SK-N-MC (cell line): ENCODE results near the gene SLC35F5.

ENCODE experiments used
- DNase-seq: peaks from one replicate; pipeline ENCODE4 v3.0.0-alpha.2; 2011; ENCODE audit warnings: low read depth, low spot score
- H3K27ac ChIP-seq: fragments of 200-600 bp; sonication (generic); 2 replicates; pipeline ENCODE4 v1.5.1; 2016; ENCODE audit warnings: mixed run types
- H3K36me3 ChIP-seq: fragments of 200-600 bp; sonication (generic); 2 replicates; pipeline ENCODE4 v1.6.1; 2017; ENCODE audit warnings: antibody characterized with exemption, low read length, mixed read lengths; ENCODE audit not compliant: insufficient read depth
- H3K4me3 ChIP-seq: fragments of 200-600 bp; sonication (generic); 2 replicates; pipeline ENCODE4 v1.5.1; 2016
- H3K9ac ChIP-seq: fragments of 200-600 bp; sonication (generic); 2 replicates; pipeline ENCODE4 v1.8.0; 2017; ENCODE audit warnings: mixed run types, mixed read lengths; ENCODE audit not compliant: insufficient read length
- H3K9me3 ChIP-seq: fragments of 200-600 bp; sonication (generic); 2 replicates; pipeline ENCODE4 v1.6.1; 2017; ENCODE audit warnings: low read depth, mild to moderate bottlenecking, antibody characterized with exemption, low read length, moderate library complexity, mixed read lengths
- EZH2 ChIP-seq: fragments of 200-600 bp; sonication (generic); IDR thresholded peaks from one replicate; pipeline ENCODE4 v1.6.1; 2017; ENCODE audit warnings: antibody characterized with exemption
- FOXP2 ChIP-seq: optimal IDR thresholded peaks from 2 replicates; pipeline ENCODE3; 2011; ENCODE audit warnings: mild to moderate bottlenecking, moderate library complexity; ENCODE audit not compliant: insufficient read depth; ENCODE audit errors: extremely low read length, control extremely low read depth
- POLR2AphosphoS5 ChIP-seq: IDR thresholded peaks from 2 replicates; pipeline ENCODE4 v1.6.1; 2012; ENCODE audit warnings: mild to moderate bottlenecking, low read depth, low read length, borderline replicate concordance

SLC35F5 gene

GRCh38 chr2:113756355-113757137 is at the start of gene SLC35F5:
SLC35F5 (minus strand) TSS chr2:113756642; CDS start chr2:113756409, 233 bp downstream.
- TF ChIP-seq EZH2, result no peak
- no peak for TF ChIP-seq FOXP2
- TF ChIP-seq POLR2AphosphoS5, result peak; percentile 97
- no peak for DNase-seq
- Histone ChIP-seq H3K9ac (peak within 1 kb of the TSS; percentile 86), H3K36me3 (peaks cover 3% of the 10 kb centered on the region; the same call in 1 of the 2 replicates), H3K27ac (peak within 1 kb of the TSS; percentile 73), H3K4me3 (peak within 1 kb of the TSS; percentile 81), H3K9me3 (no peaks in the 10 kb centered on the region)

GRCh38 chr2:113799375-113799774 is 42.9 kb upstream of the SLC35F5 start:
- Histone ChIP-seq H3K27ac (no peak overlapping the region), H3K36me3 (no peaks in the 10 kb centered on the region)

GRCh38 chr2:113797237-113797636 is 40.8 kb upstream of the SLC35F5 start:
- H3K4me3 ChIP-seq, result no peak overlapping the region
- H3K27ac ChIP-seq, result no peak overlapping the region
- no peaks in the 10 kb centered on the region for H3K9me3 ChIP-seq
- TF ChIP-seq POLR2AphosphoS5, result no peak
- TF ChIP-seq FOXP2, result no peak
- no peak for TF ChIP-seq EZH2
- H3K9ac ChIP-seq, result no peak overlapping the region
- DNase-seq, result no peak
- no peaks in the 10 kb centered on the region for H3K36me3 ChIP-seq

More at GRCh38 chr2:113799375-113799774, 42.9 kb upstream of the SLC35F5 start:
- no peak for TF ChIP-seq EZH2
- Histone ChIP-seq H3K9ac (no peak overlapping the region), H3K4me3 (no peak overlapping the region), H3K9me3 (no peaks in the 10 kb centered on the region)
- no peak for DNase-seq

- Histone ChIP-seq H3K9ac (no peak overlapping the region), H3K4me3 (no peak overlapping the region), H3K36me3 (no peaks in the 10 kb centered on the region), H3K27ac (no peak overlapping the region), H3K9me3 (no peaks in the 10 kb centered on the region)
- DNase-seq, result no peak
- TF ChIP-seq EZH2 (no peak), FOXP2 (no peak), POLR2AphosphoS5 (no peak)
Observed at GRCh38 chr2:113796592-113797175, 40.2 kb upstream of the SLC35F5 start.

- Histone ChIP-seq H3K36me3 (no peaks in the 10 kb centered on the region), H3K27ac (no peak overlapping the region)
Observed at GRCh38 chr2:113795405-113795920, 39.0 kb upstream of the SLC35F5 start.

GRCh38 chr2:113791697-113792590 is 35.5 kb upstream of the SLC35F5 start:
- Histone ChIP-seq H3K9ac (peak overlapping the region; percentile 24), H3K27ac (peak overlapping the region; percentile 91), H3K9me3 (no peaks in the 10 kb centered on the region), H3K36me3 (no peaks in the 10 kb centered on the region), H3K4me3 (peak overlapping the region; percentile 71)
- no peak for TF ChIP-seq EZH2
- TF ChIP-seq POLR2AphosphoS5, result no peak; the same call in 1 of the 2 replicates
- TF ChIP-seq FOXP2, result no peak
- peak; percentile 87 for DNase-seq

More at GRCh38 chr2:113795405-113795920, 39.0 kb upstream of the SLC35F5 start:
- Histone ChIP-seq H3K9me3 (no peaks in the 10 kb centered on the region), H3K9ac (no peak overlapping the region), H3K4me3 (no peak overlapping the region)
- no peak for DNase-seq
- TF ChIP-seq EZH2, result no peak
- no peak for TF ChIP-seq POLR2AphosphoS5
- no peak for TF ChIP-seq FOXP2

GRCh38 chr2:113784823-113785744 is 28.6 kb upstream of the SLC35F5 start:
- H3K9ac ChIP-seq, result no peak overlapping the region
- no peaks in the 10 kb centered on the region for H3K36me3 ChIP-seq
- TF ChIP-seq POLR2AphosphoS5 (no peak), FOXP2 (no peak), EZH2 (no peak)
- no peak overlapping the region for H3K4me3 ChIP-seq
- H3K27ac ChIP-seq, result no peak overlapping the region
- no peaks in the 10 kb centered on the region for H3K9me3 ChIP-seq
- DNase-seq, result no peak
